ENCODE results near the gene CCDC154.

Gene CCDC154

DNA sequence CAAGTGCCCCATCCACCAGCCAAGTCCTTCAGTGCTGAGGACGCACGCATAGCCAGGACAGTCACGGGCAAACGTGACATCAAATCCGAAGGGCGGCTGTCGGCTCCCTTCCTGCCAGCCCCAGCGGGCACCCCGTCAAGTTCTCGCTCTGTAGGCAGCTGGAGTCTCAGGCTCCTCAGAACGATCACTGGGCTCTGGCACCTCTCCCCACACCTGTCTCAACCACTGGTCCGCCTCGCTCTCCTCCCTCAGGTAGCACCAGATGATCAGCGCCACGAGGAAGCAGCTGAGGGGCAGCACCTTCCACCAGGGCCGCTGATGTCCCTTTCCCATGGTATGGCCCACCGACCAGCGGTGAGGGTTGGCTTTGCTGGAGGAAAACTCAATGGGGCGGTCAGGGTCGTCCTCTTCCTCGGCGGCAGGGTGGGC is 24.2 kb downstream of the CCDC154 start:
- DNase-seq: no peak

DNA sequence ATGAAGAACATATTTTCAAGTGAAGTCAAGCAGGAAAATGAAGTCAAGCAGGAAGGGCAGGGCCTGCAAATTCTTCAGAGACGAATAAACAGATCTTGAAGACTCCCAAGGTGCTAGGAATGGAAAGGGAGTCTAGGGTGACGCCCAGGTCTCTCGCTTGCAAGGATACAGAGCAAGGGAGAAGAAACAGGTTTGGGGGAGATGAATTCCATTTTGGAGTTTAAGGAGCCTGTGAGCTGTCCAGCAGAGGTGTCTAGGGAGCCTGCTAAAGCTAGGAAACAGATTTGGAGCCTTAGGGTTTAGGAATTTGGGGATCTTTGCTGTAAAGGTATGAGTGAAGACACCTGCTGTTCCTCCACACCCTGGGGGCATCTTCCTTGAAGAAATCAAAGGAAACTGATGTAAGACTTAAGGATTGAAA is 27.8 kb downstream of the CCDC154 start:
- DNase-seq: no peak

DNA sequence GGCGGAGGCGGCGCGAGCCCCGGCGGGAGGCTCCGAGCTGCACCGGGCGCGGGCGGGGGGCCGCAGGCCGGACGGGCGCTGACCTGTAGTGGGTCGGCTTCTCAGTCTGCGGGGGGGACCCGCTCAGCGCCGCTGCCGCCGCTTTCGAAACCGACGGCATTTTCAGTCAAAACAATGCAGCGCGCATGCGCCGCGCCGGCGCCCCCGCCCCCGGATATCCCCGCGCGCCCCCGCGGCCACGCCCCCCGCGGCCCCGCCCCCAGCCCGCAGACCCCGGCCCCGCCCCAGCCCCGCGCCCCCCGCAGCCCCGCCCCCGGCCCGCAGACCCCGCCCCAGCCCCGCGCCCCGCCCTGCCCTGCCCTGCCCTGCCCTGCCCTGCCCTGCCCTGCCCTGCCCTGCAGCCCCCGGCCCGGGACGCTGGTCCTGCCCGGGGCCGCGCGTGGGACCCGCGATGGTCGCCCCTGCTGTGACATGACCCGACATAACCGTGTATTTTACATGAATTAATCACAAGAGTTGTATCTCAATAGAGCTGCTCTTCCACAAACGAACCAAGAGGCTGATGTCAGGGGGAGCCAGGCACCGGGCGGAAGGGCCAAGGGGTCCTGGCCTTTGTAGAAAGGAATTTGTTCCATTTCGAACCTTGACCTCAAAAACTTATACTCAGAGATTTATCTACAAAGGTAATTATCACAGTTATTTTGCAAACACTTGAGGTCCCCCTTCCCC is 29.7 kb downstream of the CCDC154 start, which contains the start of gene UNKL:
TSS of gene UNKL (minus strand) at position 173 of the 729 bp plus-strand sequence. CDS start at position 160, 13 bp downstream.
- DNase-seq: peak; percentile 80

DNA sequence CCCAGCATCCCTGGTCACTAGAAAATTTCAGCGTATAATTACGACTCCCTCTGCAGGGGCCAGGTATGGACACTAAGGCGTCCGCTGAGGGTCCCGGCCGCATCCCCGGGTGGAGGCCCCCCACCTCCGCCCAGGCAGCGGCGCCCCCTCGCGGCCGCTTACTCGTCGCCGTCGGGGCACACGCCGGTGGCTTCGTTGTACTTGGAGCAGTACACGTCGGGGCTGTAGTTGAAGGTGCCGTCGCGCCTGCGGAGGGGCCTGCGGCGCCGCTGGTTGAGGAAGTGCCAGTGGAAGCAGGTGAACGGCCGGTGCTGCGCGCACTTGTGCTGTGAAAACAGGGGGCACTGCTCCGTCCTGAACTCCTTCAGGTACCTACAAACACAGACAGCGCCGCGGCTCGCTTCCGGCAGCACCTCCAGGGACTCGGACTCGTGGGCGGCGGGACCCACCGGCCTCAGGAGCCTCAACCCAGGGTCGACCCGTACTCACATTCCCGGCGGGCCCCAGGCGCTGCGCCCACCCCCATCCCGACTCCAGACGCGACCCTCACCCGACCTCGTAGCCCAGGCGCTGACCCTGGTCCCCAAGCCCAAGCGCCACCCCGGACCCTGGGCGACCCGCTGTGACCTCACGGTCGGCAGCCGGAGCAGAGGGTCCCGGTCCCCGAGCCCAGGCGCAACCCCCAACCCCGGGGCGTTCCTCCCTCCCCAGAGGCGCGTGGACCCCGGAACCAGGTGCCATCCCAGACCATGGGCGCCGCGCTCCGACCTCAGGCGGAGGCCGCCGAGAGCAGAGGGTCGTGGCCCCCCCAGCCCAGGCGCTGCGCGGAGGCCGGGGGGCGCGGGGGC is 30.4 kb downstream of the CCDC154 start:
- peak; percentile 50 for DNase-seq

DNA sequence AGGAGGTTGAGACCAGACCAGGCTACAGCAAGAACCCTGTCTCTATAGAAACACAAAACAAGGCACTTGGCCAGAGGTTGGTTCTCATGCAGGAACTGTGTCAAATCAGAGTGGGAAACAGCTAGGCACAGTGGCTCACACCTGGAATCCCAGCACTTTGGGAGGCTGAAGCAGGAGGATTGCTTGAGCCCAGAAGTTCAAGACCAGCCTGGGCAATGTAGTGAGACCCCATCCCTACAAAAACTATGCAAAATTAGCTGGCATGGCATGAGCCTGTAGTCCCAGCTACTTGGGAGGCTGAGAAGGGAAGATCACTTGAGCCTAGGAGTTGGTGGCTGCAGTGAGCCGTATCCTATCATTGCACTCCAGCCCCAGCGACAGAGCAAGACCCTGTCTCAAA is 31.5 kb downstream of the CCDC154 start:
- DNase-seq: no peak

DNA sequence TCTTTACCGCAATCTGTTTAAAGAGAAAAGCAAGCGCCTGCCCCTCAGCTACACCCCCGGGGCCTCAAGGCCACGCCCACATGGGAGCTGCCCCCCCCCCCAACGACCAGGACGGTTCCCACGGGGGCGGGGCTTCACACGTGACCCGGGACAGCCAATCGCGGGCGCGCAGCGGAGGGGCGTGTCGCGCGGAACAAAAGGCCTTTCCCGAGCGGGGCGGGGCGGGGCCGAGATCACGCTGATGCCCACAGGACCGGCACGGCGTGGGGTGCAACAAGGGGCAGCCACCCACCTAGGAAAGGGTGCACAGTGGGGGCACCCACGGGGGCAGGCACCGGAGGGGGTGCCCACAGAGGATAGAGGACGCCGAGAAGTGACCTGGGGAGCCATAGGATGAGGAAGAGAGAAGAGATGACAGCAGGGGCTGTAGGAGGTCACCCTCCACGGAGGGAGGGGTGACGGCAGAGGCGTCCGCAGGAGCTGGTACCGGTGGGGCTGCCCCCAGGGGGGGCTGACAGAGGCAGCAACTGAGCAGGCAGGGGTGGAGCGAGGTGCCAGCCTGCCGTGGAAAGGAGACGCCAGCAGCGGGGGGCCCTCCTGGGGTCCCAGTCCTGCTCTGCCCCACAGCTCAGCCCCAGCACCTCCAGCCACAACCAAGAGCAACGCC is 36.1 kb downstream of the CCDC154 start:
- DNase-seq: peak; percentile 95

DNA sequence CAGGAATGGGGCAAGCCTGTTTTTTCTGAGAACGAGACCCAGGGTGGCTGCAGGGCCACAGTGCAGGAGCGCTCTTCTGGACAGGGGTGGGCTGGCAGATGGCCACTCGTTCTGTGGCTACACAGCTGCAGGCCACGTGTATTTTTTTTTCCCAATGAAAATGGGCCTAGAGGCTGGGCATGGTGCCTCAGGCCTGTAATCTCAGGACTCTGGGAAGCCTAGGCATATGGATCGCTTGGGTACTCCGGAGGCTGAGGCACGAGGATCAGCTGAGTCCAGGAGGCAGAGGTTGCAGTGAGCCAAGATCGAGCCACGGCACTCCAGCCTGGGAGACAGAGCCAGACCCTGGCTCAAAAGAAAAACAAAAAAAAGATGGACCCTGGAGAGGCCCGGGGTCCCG is 36.6 kb downstream of the CCDC154 start:
- DNase-seq: no peak

DNA sequence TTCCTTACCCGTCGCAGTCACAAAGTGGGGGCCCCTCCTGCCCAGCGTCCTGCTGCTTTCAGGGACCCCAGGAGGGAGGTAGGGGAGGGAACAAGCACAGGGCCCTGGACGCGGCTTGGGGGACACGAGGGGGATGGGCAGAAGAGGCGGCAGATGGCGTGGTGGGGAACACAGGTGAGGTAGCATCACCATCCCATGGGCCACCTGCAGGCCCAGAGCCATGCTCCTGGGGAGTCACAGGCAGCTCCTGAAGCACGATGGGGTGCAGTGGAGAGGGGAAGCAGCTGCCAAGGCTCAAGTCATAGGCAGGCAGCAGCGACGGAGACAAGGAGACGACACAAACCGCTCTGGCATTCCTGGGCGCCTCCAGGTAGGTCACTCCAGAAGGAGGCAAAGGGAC is 40.6 kb downstream of the CCDC154 start:
- DNase-seq: no peak

DNA sequence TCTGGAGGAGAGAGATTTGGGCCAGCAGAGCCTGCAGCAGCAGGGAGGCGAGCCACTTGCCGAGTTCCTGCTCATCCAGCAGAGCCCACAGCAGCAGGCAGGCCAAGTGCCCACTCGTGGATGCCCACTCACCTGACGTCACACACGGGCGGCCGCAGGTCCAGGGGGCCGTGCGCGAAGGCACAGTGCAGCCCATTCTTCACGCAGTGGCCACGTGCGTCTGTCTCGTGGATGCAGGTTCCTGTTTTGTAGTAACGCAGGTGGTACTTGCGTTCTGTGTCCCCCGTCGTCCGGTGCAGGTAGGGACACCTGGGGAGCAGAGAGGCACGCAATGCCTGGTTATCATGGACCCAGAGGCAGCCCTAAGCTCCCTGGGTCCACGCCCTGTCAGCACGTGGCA is 41.3 kb downstream of the CCDC154 start:
- no peak for DNase-seq

DNA sequence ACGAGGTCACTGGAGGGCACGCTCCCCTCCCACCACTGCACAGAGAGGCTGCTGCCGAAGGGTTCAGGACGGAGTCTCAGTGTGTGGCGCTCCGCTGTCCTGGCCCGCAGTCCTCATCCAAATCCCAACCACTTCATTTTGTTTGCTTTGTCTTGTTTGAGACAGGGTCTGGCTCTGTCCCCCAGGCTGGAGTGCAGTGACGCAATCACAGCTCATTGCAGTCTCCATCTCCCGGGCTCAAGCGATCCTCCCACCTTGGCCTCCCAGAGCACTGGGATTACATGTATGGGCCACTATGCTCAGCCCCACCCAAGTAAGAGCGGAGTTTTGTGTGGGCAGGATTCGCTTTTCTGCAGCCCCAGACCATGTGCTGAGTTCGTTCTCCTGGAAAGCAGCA is 42.6 kb downstream of the CCDC154 start:
- no peak for DNase-seq

DNA sequence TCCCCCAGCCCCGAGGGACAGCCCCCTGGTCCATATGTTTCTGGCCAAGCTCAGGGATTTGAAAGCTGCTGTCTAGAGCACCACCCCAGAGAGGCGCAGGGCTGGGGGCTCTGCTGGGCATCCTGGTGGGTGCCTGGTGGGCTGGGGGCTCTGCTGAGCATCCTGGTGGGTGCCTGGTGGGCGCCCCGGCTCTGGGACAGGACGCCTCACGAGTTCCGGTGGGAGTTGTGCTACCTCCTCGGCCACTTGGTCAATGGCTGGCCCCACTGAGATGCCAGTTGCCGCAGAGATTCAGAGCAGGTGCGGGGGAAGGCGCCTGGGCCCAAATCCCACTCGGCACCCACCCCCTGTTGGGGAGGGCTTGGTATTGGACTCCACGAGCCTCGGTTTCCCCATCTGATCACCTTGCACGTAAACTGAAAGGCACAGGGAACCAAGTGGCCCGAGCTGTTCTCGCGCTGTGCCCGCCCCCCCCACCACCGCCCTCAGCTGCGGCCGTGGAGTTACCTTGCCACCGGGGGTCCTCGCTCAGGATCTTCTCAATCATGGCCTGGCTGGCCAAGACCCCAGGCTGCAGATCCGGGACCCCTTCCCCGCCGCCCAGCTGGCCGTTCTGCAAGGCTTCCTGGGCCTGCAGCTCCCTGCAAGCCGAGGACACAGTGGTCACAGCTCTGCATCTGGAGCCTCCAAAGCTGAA is 43.1 kb downstream of the CCDC154 start:
- no peak for DNase-seq

DNA sequence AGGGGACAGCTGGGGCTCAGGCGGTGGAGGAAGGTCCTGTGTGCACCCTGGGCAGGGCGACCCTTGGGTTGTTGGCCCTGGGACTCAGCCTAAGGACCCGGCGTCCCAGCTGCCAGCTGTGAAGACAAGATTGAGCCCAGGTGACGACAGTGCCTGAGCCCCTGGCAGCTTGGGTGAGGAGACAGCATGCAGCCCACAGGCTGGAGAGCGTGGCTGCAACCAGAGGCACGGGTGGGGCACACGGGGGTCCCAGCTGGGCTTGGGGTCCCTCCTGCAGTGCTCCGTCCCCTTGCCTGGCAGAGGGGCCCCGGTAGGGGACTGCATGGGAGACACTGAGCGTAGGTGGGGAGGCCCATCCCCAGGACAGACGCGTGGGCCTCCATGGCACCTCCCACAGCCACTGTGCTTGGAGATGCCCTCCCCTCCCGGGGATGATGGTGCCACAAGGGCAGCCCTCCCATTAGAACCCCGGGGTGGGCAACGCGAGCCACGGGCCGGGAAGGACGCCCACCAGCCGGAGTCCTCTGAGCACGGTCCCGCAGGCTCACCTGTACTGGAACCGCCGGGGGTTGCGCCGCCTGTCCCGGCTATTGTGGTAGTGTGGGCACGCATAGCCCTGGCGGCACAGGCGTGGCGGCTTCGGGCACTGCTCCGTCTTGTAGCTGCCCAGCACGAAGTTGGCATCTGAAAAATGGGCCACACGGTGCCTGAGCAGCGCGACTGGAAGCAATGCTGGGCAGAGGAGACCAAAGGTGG is 45.4 kb downstream of the CCDC154 start:
- DNase-seq: no peak

DNA sequence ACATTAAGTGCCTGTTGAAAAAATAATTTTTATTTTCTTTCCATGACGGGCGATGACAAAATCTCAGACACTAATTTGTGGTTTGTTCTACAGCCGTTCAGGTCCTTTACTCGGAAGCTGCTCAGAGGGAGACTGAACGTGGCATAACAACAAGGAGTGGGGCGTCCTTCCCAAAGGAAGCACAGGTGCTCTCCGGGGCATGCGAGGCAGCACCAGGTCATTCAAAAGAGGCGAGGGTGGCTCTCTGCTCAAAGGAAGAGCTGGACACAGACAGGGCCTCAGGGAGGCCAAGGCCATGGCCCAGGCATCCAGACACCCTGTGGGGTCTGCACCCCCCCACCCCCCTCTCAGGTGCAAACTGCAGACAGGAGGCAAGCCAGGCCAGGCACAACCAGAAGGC is 46.0 kb downstream of the CCDC154 start:
- DNase-seq: no peak

DNA sequence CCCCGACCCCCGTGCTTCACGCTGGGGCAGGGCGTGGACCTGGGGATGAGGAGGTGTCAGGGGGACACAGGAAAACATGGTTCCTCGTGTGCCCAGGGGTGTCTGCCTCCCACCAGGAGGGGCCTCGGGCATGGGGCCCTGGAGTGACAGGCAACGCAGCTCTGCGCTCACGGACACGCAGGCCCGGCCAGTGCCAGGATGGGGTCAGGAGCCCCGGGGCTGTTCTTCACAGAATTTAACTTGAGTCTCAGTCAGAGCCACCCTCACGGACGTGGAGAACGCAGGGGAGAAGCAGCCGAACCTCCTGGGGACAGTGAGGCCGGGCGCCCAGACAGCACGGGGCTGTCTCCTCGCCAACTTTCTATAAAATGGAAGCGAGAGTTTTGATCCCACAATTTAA is 46.6 kb downstream of the CCDC154 start:
- DNase-seq: no peak

DNA sequence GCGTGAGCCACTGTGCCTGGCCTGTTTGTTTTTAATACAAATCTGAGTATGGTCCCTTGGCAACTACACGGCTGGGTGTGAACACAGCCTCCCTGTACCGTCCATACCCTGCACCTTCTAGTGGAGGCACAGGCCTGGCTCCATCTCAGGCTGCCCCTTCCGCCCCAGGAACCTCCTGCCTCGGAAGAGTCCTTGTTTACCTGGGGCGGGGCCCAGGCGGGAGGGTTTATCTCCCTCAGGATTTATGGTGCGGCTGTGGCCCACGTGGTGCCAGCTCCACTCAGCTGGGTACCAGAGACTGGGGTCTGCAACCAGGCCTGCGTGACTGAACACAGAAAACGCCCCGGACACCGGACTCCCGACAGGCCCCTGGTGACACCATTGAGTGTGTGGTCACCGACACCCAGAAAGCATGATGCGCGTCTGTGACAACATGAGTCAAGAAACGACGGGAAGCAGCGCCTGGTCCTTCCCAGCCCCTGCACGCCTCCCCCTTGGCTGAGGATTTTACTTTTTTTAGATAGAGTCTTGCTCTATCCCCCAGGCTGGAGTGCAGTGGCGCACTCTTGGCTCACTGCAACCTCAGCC is 48.8 kb downstream of the CCDC154 start:
- DNase-seq: no peak

DNA sequence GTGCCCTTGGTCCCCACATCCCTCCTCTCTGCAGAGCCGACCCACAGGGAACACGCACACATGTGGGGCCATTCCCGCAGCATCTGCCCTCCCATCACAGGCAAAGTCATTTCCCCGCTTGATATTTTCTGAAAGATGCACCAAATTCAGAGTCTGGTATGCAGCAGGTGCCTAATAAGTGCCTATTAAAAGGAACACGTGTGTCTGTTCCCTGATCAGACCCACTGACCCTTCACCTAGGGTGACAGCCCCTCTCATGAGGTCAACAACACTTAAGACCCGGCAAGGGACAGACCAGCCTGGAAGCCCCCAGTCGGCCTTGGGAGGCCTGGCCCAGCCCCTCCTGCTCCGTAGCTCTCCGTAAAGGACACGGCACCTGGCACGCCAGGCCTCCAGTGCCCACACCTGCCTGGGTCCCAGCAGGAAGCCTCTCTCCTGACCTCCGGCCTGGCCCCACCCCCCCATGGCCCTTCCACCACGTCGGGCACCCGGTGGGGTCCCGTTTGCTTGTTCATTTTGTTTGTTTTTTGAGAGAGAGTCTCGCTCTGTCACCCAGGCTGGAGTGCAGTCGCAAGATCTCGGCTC is 49.9 kb downstream of the CCDC154 start:
- no peak for DNase-seq

DNA sequence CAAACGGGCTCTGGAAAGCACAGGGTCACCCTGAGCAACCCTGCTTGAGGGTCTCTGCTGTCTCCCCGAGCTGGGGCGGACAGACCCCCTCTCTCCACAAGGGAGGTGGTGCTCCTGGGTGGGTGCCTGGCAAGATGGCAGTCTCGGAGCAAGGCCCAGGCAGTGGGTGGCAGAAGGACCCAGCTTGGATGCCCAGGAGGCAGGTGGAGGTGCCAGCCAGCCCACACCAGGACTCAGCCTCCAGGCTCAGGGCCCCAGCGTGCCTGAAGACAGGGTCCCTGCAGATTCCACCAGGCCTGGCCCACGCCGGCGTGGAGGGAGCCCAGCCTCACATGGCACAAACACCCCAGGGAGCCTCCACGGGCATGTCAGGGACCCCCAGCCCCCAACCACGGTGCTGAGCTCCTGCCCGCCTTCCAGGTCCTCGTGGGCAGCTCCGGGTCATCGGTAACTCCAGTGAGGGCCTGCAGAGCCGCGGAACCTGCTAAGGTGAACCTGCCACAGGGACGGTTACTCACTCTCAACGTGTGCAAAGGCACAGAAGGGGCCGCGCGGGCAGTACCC is 50.7 kb downstream of the CCDC154 start:
- DNase-seq: no peak

DNA sequence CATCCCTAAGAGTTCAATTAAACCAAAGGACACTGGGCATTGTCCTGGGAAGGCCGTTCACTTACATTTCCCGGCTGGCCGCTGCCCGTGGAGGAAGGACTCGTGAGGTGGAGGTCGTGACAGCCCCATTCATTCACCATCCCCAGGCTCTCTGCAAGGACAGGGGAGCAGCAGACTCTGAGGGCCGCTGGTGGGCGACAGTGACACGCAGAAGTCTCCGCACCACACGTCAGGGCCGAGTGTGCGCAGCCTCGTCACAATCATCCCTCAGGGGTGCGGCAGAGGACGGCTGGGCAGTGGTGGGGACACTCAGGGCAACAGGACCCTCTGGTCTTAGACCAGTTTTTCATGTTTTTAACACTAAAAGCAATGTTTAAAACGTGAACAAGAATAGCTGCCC is 51.5 kb downstream of the CCDC154 start:
- no peak for DNase-seq

DNA sequence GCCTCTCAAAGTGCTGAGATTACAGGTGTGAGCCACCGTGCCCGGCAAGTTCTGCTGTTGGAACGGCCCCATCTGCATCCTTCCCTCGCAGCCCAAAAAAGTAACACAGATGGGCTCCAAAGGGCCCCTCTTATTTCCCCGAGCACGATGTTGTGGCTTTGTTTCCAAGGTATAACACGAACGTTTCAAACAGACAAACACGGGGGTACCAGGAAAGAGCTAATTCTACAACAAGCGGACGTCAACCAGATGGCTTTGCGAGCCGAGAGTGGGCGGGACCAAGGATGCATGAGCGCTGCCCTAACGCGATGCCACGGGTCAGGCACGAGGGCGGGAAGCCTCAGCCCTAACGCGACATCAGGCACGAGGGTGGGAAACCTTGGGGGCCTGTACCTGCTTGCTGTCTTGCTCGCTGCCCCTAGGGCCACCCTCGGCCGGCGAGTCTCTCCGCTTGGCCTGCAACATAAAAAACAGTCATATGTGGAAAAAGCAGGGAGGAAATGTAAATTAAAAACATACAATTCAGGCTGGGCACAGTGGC is 54.0 kb downstream of the CCDC154 start:
- no peak for DNase-seq

DNA sequence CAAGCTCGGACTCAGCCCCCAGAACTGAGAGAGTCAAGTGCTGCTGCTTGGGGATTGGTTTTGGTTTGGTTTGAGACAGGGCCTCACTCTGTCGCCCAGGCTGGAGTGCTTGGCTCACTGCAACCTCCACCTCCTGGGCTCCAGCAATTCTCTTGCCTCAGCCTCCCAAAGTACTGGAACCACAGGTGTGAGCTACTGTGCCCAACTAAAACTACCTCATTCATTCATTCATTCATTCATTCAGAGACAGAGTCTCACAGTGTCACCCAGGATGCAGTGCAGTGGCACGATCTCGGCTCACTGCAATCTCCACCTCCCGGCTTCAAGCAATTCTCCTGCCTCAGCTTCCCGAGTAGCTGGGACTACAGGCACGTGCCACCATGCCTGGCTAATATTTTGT is 54.6 kb downstream of the CCDC154 start:
- DNase-seq: no peak

DNA sequence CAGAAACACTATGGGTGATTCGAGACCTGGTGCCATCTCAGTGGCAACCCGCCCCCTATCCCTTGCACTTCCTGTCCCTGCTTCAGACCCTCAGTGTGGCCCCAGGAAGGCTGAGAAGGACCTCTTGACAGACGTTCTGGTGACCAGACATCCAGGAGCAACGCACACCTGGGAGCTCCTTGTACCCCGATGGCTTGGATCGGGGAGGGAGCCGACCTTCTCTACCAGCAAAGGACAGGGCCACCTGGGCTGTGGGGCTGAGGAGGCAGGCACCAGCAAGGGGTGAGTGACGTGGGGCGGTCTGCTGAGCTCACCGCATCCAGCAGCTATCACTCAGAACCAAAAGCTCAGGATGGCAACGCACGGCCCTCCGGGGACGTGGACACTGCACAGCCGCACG is 57.0 kb downstream of the CCDC154 start:
- DNase-seq: no peak

Measured in activated CD4-positive, alpha-beta T cell treated with anti-CD3 and anti-CD28 coated beads for 1 hour (primary cell).